ENCODE data around the gene PCDHGC5.

PCDHGC5 gene

GRCh38 chr5:141490771-141491170 is 1.9 kb downstream of the PCDHGC5 start:
- peaks cover 43% of the 10 kb centered on the region for H3K27me3 ChIP-seq (ENCODE audit: insufficient read depth, poor library complexity, severe bottlenecking)
- no peak overlapping the region for H3K27ac ChIP-seq (replicated peaks)
- no peak for TF ChIP-seq SPI1 (IDR thresholded peaks at IDR 0.05; ENCODE audit: borderline replicate concordance, low read depth)
- TF ChIP-seq POLR2AphosphoS5 (IDR thresholded peaks at IDR 0.05; ENCODE audit: low read depth), result no peak
- TF ChIP-seq CTCF (IDR thresholded peaks at IDR 0.05; ENCODE audit: insufficient read depth, low read length), result no peak
- TF ChIP-seq REST (IDR thresholded peaks at IDR 0.05; ENCODE audit: insufficient replicate concordance, low read depth), result no peak
- TF ChIP-seq GABPA (IDR thresholded peaks at IDR 0.05; ENCODE audit: low read depth), result no peak
- DNase-seq (ENCODE audit: low read depth in 1 of 2, low spot score in 1 of 2), result no peak
- H3K4me3 ChIP-seq (replicated peaks; ENCODE audit: insufficient read depth, low read length), result no peak overlapping the region

- Histone ChIP-seq H3K27ac (replicated peaks) (no peak overlapping the region), H3K27me3 (ENCODE audit: insufficient read depth, poor library complexity, severe bottlenecking) (peaks cover 42% of the 10 kb centered on the region), H3K4me3 (replicated peaks; ENCODE audit: insufficient read depth, low read length) (no peak overlapping the region)
- TF ChIP-seq POLR2AphosphoS5 (IDR thresholded peaks at IDR 0.05; ENCODE audit: low read depth) (no peak), GABPA (IDR thresholded peaks at IDR 0.05; ENCODE audit: low read depth) (no peak), REST (IDR thresholded peaks at IDR 0.05; ENCODE audit: insufficient replicate concordance, low read depth) (no peak), CTCF (IDR thresholded peaks at IDR 0.05; ENCODE audit: insufficient read depth, low read length) (no peak), SPI1 (IDR thresholded peaks at IDR 0.05; ENCODE audit: borderline replicate concordance, low read depth) (no peak)
- DNase-seq (ENCODE audit: low read depth in 1 of 2, low spot score in 1 of 2), result no peak
Measured at GRCh38 chr5:141491323-141492167, 2.7 kb downstream of the PCDHGC5 start.

- Histone ChIP-seq H3K4me3 (replicated peaks; ENCODE audit: insufficient read depth, low read length) (no peak overlapping the region), H3K27me3 (ENCODE audit: insufficient read depth, poor library complexity, severe bottlenecking) (peaks cover 40% of the 10 kb centered on the region), H3K27ac (replicated peaks) (no peak overlapping the region)
- TF ChIP-seq GABPA (IDR thresholded peaks at IDR 0.05; ENCODE audit: low read depth), result no peak
- no peak for TF ChIP-seq SPI1 (IDR thresholded peaks at IDR 0.05; ENCODE audit: borderline replicate concordance, low read depth)
- no peak for TF ChIP-seq POLR2AphosphoS5 (IDR thresholded peaks at IDR 0.05; ENCODE audit: low read depth)
- no peak for TF ChIP-seq REST (IDR thresholded peaks at IDR 0.05; ENCODE audit: insufficient replicate concordance, low read depth)
- no peak for TF ChIP-seq CTCF (IDR thresholded peaks at IDR 0.05; ENCODE audit: insufficient read depth, low read length)
- no peak for DNase-seq (ENCODE audit: low read depth in 1 of 2, low spot score in 1 of 2)
Measured at GRCh38 chr5:141492168-141492885, 3.4 kb downstream of the PCDHGC5 start.

Data from HL-60 (cell line).